Dermis microvascular lymphatic vessel endothelial cell (primary cell): ENCODE data around the gene CYP26B1. TPM values are rescaled to one million over a fixed set of nuclear protein-coding genes. Genes with fewer than 3 reads are reported as not detected.
A peak's percentile ranks its signal among the peaks of the same experiment; 100 is the strongest.

ENCODE experiments used
- DNase-seq, 2 donors: peaks; one replicate each; pipeline versions ENCODE4 v3.0.0 to v3.0.0-alpha.2; 2010; ENCODE audit warnings: low read depth in 2 of 2
- total RNA-seq: library from RNA; depleted of rRNA; stranded (reverse); fragments of >200 nt; gene quantifications from 2 replicates; pipeline ENCODE4 v1.2.1, GENCODE V29; 2014

The CYP26B1 gene
- total RNA-seq, 1 donor from 2014 or later = not detected

- DNase-seq = peak; percentile 6 to 38
Measured at GRCh38 chr2:72142570-72143440, 4.9 kb downstream of the CYP26B1 start.

GRCh38 chr2:72141881-72142451 is 5.7 kb downstream of the CYP26B1 start:
- no peak for DNase-seq

GRCh38 chr2:72141032-72141645 is 6.5 kb downstream of the CYP26B1 start:
- no peak for DNase-seq

- DNase-seq = no peak
Measured at GRCh38 chr2:72140621-72140960, 7.1 kb downstream of the CYP26B1 start.

- DNase-seq = no peak
Measured at GRCh38 chr2:72139874-72140620, 7.6 kb downstream of the CYP26B1 start.

- no peak for DNase-seq
Measured at GRCh38 chr2:72139471-72139873, 8.2 kb downstream of the CYP26B1 start.

GRCh38 chr2:72138921-72139381 is 8.7 kb downstream of the CYP26B1 start:
- DNase-seq = no peak

- no peak for DNase-seq
Measured at GRCh38 chr2:72138011-72138881, 9.4 kb downstream of the CYP26B1 start.

- DNase-seq = peak in 1 of 2 donors; percentile 40
Measured at GRCh38 chr2:72137498-72138010, 10.1 kb downstream of the CYP26B1 start.

GRCh38 chr2:72136933-72137497 is 10.6 kb downstream of the CYP26B1 start:
- no peak for DNase-seq

- DNase-seq = no peak
Measured at GRCh38 chr2:72136331-72136730, 11.3 kb downstream of the CYP26B1 start.

- DNase-seq = no peak
Measured at GRCh38 chr2:72135921-72136320, 11.7 kb downstream of the CYP26B1 start.

- no peak for DNase-seq
Measured at GRCh38 chr2:72134997-72135800, 12.5 kb downstream of the CYP26B1 start.

GRCh38 chr2:72134408-72134996 is 13.2 kb downstream of the CYP26B1 start:
- no peak for DNase-seq

GRCh38 chr2:72133721-72134407 is 13.8 kb downstream of the CYP26B1 start:
- DNase-seq = no peak

- no peak for DNase-seq
Measured at GRCh38 chr2:72132981-72133720, 14.5 kb downstream of the CYP26B1 start.

- no peak for DNase-seq
Measured at GRCh38 chr2:72131916-72132841, 15.5 kb downstream of the CYP26B1 start.
